Transverse colon (tissue), 4 donors: ENCODE results near the gene LRRC19. TPM values are rescaled to one million over a fixed set of nuclear protein-coding genes. Genes with fewer than 3 reads are reported as not detected.

ENCODE experiments used
- DNase-seq: peaks from one replicate; pipeline ENCODE4 v3.0.0-alpha.2; 2019
- H3K27ac ChIP-seq, 4 donors: fragments of 200-600 bp; sonication (generic); 2 replicates each; pipeline ENCODE4 v1.5.1; 2016 to 2018; ENCODE audit warnings: inconsistent platforms in 4 of 4
- H3K27me3 ChIP-seq: fragments of 200-600 bp; sonication (generic); 2 replicates; pipeline ENCODE4 v1.5.1; 2017; ENCODE audit warnings: inconsistent platforms
- H3K36me3 ChIP-seq, 4 donors: fragments of 200-600 bp; sonication (generic); 2 replicates each; pipeline ENCODE4 v1.5.1; 2017 to 2019; ENCODE audit warnings: inconsistent platforms in 4 of 4
- H3K4me1 ChIP-seq, 4 donors: fragments of 200-600 bp; sonication (generic); 2 replicates each; pipeline ENCODE4 v1.5.1; 2017 to 2020; ENCODE audit warnings: inconsistent platforms in 4 of 4
- H3K4me3 ChIP-seq, 4 donors: fragments of 200-600 bp; sonication (generic); 1 replicate in 1 of 4; 2 replicates in 3 of 4; pipeline versions ENCODE4 v1.5.1 to v1.6.1; 2017 to 2019; ENCODE audit warnings: inconsistent platforms in 4 of 4
- H3K9me3 ChIP-seq, 2 donors: fragments of 200-600 bp; sonication (generic); 2 replicates each; pipeline ENCODE4 v1.5.1; 2017 to 2019; ENCODE audit warnings: inconsistent platforms in 2 of 2
- EP300 ChIP-seq: sonication (generic); formaldehyde crosslinking; IDR thresholded peaks from one replicate; pipeline ENCODE4 v1.6.1; 2017; ENCODE audit warnings: antibody characterized with exemption, low read depth
- POLR2A ChIP-seq: fragments of 450-650 bp; IDR thresholded peaks from one replicate; pipeline ENCODE4 v1.6.1; 2016; ENCODE audit warnings: antibody characterized with exemption, mild to moderate bottlenecking, moderate library complexity
- POLR2AphosphoS5 ChIP-seq, 3 donors: sonication (generic); formaldehyde crosslinking; IDR thresholded peaks; one replicate each; pipeline ENCODE4 v1.6.1; 2016; ENCODE audit warnings: antibody characterized with exemption in 3 of 3
- WGBS, 2 donors: methylation state at CpG; one replicate each; pipeline ENCODE4 v1.1.5; 2018; ENCODE audit warnings: low coverage in 1 of 2; 5-methylcytosine and 5-hydroxymethylcytosine counted together
- in situ Hi-C, 4 donors: fragments of 200-750 bp; cut with MboI; loops; one replicate each; pipeline versions ENCODE4 v1.15.0 to v1.15.1; 2017; ENCODE audit warnings: low sequenced_read_pairs in 3 of 4, low pct_ligation_motif_present in 1 of 4, low pct_unique_long_range_greater_than_20kb in 1 of 4
- intact Hi-C: fragments of 100-400 bp; cut with DNase I; formaldehyde crosslinking; loops from one replicate; pipeline ENCODE4 v1.15.1; 2023; ENCODE audit warnings: low total_unique reads
- total RNA-seq, 4 donors: library from RNA; depleted of rRNA; stranded (reverse); fragments of >200 nt; gene quantifications; one replicate each; pipeline ENCODE4 v1.1.0, GENCODE V29; 2016
- TF ChIP-seq, protein P1 (sequence below), 5 experiments: fragments of 200-600 bp in 3 of 5; fragments of 450-650 bp in 2 of 5; sonication (generic) in 3 of 5; IDR thresholded peaks; 1 replicate in 2 of 5; 2 replicates in 3 of 5; pipeline ENCODE4 v1.5.1; 2016 to 2017; ENCODE audit warnings: antibody characterized with exemption in 5 of 5, inconsistent platforms in 3 of 5, mild to moderate bottlenecking in 2 of 5, moderate library complexity in 1 of 5

The LRRC19 gene
- total RNA-seq, 4 donors from 2014 or later = 31.0 to 102 (median 86.3) TPM

DNA sequence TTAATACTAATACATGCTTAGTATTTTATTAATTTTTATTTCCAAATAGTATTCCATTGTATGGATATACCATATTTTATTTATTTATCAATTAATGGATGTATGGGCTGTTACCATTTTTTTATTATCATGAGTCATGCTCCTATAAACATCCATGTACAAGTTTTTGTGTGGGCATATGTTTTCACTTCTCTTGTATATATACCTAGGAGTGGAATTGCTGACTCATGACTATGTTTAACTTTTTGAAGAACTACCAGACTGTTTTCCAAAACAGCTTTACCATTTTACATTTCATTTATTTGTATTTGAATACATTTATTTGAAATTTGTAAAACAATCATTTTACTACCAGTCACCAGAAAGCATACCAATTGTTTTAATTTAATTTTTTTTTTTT is 14.1 kb upstream of the LRRC19 start:
- no peaks in the 10 kb centered on the region for H3K9me3 ChIP-seq
- intact Hi-C loops = no loop called here
- H3K36me3 ChIP-seq = peaks cover 0 to 44% (median 22%) of the 10 kb centered on the region in 4 donors
- H3K4me3 ChIP-seq = no peak overlapping the region
- in situ Hi-C loops = no loop called here
- TF ChIP-seq POLR2A (no peak), EP300 (no peak), POLR2AphosphoS5 (IDR thresholded peaks at IDR 0.05) (no peak)
- TF ChIP-seq, protein P1, sequence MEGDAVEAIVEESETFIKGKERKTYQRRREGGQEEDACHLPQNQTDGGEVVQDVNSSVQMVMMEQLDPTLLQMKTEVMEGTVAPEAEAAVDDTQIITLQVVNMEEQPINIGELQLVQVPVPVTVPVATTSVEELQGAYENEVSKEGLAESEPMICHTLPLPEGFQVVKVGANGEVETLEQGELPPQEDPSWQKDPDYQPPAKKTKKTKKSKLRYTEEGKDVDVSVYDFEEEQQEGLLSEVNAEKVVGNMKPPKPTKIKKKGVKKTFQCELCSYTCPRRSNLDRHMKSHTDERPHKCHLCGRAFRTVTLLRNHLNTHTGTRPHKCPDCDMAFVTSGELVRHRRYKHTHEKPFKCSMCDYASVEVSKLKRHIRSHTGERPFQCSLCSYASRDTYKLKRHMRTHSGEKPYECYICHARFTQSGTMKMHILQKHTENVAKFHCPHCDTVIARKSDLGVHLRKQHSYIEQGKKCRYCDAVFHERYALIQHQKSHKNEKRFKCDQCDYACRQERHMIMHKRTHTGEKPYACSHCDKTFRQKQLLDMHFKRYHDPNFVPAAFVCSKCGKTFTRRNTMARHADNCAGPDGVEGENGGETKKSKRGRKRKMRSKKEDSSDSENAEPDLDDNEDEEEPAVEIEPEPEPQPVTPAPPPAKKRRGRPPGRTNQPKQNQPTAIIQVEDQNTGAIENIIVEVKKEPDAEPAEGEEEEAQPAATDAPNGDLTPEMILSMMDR (IDR thresholded peaks at IDR 0.05) = no peak
- no peak overlapping the region for H3K27ac ChIP-seq
- DNase-seq = no peak
- H3K4me1 ChIP-seq = no peaks in the 10 kb centered on the region
- H3K27me3 ChIP-seq = no peaks in the 10 kb centered on the region

DNA sequence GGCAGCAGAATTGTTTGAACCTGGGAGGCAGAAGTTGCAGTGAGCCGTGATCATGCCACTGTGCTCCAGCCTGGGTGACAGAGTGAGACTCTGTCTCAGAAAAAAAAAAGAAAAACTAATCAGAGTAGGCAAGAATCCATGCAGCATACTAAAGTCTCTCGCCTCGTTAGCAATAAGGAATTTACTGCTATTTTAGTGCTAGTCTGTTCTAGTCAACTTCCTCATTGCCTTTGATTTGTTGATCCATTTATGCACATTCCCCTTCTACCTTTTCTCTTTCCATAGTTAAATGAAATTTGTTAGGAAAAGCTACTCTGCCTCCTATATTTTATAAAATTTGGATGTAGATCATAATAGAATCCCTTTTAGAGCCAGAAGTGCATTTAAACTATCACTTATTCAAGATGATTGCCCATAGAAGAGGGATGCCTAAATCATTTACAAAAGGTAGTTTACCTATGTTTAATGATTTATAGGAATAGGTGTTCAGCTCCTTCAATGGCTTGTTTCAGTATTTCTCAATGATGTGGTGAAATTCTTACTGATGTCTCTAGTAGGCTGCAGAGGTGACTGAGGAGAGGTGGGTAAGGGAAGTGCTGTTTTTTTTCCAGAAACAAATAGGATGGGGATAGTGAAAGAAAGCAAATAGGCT is 1.9 kb downstream of the LRRC19 start:
- peaks cover 0 to 25% (median 6%) of the 10 kb centered on the region in 4 donors for H3K4me1 ChIP-seq
- H3K4me3 ChIP-seq = peak overlapping the region in 3 of 4 donors; percentile 24 to 43 (median 42)
- in situ Hi-C loops = no loop called here
- TF ChIP-seq POLR2A (peak; percentile 79), POLR2AphosphoS5 (IDR thresholded peaks at IDR 0.05) (peak in 2 of 3 donors; percentile 43 to 73), EP300 (no peak)
- TF ChIP-seq, protein P1 (IDR thresholded peaks at IDR 0.05) = no peak
- H3K9me3 ChIP-seq = no peaks in the 10 kb centered on the region
- intact Hi-C loops = no loop called here
- H3K27ac ChIP-seq = peak overlapping the region; percentile 78 to 79 (median 79)
- no peaks in the 10 kb centered on the region for H3K36me3 ChIP-seq
- 77 to 80% methylated on average over 2 to 3 of the region's 3 CpGs for WGBS, 2 donors
- H3K27me3 ChIP-seq = no peaks in the 10 kb centered on the region
- DNase-seq = no peak

DNA sequence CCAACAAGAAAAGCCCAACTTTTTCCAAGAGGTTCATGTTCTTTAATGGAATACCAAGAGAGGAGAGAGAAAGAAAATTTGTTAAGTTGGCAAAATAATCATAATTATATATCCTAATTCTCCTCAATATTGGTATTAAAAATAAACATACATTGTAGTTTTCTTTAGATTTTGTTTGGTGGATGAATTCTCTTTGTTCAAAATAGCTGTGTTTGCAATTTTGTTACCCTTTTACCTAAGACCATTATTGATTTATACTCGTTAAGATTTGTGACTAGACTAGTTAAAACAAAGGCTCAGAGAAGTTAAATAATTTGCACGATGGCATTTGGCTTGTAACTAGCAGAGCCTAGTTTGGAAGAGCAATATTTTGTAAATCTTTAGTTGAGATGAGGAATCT is 9.7 kb downstream of the LRRC19 start:
- intact Hi-C loops (no loop called here), in situ Hi-C loops (loop anchor here in 2 of 4 donors (25.0 kb wide), 1 partner anchor 259 kb away; no protein-coding TSS in a partner anchor)
- H3K4me3 ChIP-seq = no peak overlapping the region
- no peak overlapping the region for H3K27ac ChIP-seq
- H3K9me3 ChIP-seq = no peaks in the 10 kb centered on the region
- no peaks in the 10 kb centered on the region for H3K4me1 ChIP-seq
- DNase-seq = no peak
- H3K27me3 ChIP-seq = no peaks in the 10 kb centered on the region
- TF ChIP-seq, protein P1 (IDR thresholded peaks at IDR 0.05) = no peak
- TF ChIP-seq POLR2AphosphoS5 (IDR thresholded peaks at IDR 0.05) (no peak), EP300 (no peak), POLR2A (no peak)
- peaks cover 0 to 35% (median 10%) of the 10 kb centered on the region in 4 donors for H3K36me3 ChIP-seq
- WGBS, 2 donors = 72 to 93% methylated on average over 2 of the region's 2 CpGs

DNA sequence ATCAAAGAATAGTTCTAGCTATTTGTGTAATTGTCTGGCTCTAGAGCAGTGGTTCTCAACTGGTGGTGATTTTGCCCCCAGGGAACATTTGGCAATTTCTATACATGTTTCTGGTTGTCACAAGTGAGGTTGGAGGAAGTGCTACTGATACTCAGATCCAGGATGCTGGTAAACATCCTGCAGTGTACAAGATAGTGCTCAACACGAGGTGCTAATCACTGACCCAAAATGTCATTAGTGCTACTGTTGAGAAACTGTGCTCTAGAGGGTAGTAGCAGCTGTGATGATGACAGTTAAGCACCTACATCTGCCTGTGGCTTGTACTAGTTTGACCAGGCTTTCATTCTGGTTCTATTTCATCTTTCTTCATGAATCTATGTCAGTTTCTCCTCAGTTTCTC is 22.1 kb downstream of the LRRC19 start:
- Histone ChIP-seq H3K4me1 (no peaks in the 10 kb centered on the region), H3K27me3 (no peaks in the 10 kb centered on the region), H3K36me3 (peaks cover 0 to 13% (median 6%) of the 10 kb centered on the region in 4 donors), H3K9me3 (no peaks in the 10 kb centered on the region), H3K27ac (no peak overlapping the region), H3K4me3 (no peak overlapping the region)
- TF ChIP-seq POLR2AphosphoS5 (IDR thresholded peaks at IDR 0.05) (no peak), EP300 (no peak), POLR2A (no peak)
- TF ChIP-seq, protein P1 (IDR thresholded peaks at IDR 0.05) = no peak
- DNase-seq = no peak
- 38% methylated on average over 1 of the region's 1 CpG; no CpG with 5 or more reads in 1 of the 2 donors for WGBS, 2 donors
- in situ Hi-C loops = loop anchor here in 2 of 4 donors (25.0 kb wide), 1 partner anchor 246 kb away; no protein-coding TSS in a partner anchor
- intact Hi-C loops = no loop called here
